Liver (tissue), 9 donors: Measurements from ENCODE around the gene SLC39A13. TPM values are rescaled to one million over a fixed set of nuclear protein-coding genes. Genes with fewer than 3 reads are reported as not detected.

Experiments used
- DNase-seq: peaks from one replicate; pipeline ENCODE4 v3.0.0-alpha.2; 2017; ENCODE audit warnings: low spot score
- H3K27ac ChIP-seq, 2 donors: one replicate each; pipeline ENCODE4 v1.7.0; 2013; ENCODE audit warnings: inconsistent platforms in 2 of 2, low read length in 2 of 2, control low read depth in 1 of 2, low read depth in 1 of 2, mild to moderate bottlenecking in 1 of 2
- H3K27me3 ChIP-seq, 4 donors: one replicate each; pipeline versions ENCODE4 v1.6.1 to v1.7.0; 2013; ENCODE audit warnings: low read length in 3 of 4, inconsistent platforms in 1 of 4, mild to moderate bottlenecking in 1 of 4, moderate library complexity in 1 of 4; ENCODE audit not compliant: control insufficient read depth in 4 of 4, insufficient read depth in 4 of 4
- H3K36me3 ChIP-seq, 4 donors: one replicate each; pipeline versions ENCODE4 v1.6.1 to v1.7.0; 2013; ENCODE audit warnings: low read length in 3 of 4, mild to moderate bottlenecking in 3 of 4, low read depth in 1 of 4, moderate library complexity in 1 of 4; ENCODE audit not compliant: control insufficient read depth in 4 of 4, insufficient read depth in 3 of 4
- H3K4me1 ChIP-seq, 4 donors: one replicate each; pipeline versions ENCODE4 v1.6.1 to v1.7.0; 2013; ENCODE audit warnings: low read length in 3 of 4, mild to moderate bottlenecking in 3 of 4, moderate library complexity in 1 of 4; ENCODE audit not compliant: control insufficient read depth in 4 of 4, insufficient read depth in 4 of 4
- H3K4me3 ChIP-seq, 3 donors: one replicate each; pipeline versions ENCODE4 v1.6.1 to v1.7.0; 2013; ENCODE audit warnings: low read length in 3 of 3, control low read depth in 1 of 3, low read depth in 1 of 3, mild to moderate bottlenecking in 1 of 3
- H3K9ac ChIP-seq, 2 donors: one replicate each; pipeline ENCODE4 v1.7.0; 2013; ENCODE audit warnings: low read length in 2 of 2, mild to moderate bottlenecking in 2 of 2, moderate library complexity in 2 of 2, control low read depth in 1 of 2, low read depth in 1 of 2
- H3K9me3 ChIP-seq, 4 donors: one replicate each; pipeline versions ENCODE4 v1.6.1 to v1.7.0; 2013; ENCODE audit warnings: low read length in 3 of 4; ENCODE audit not compliant: control insufficient read depth in 4 of 4
- ATF3 ChIP-seq: IDR thresholded peaks from 2 replicates; pipeline ENCODE4 v1.6.1; 2016; ENCODE audit warnings: antibody characterized with exemption
- EGR1 ChIP-seq, 2 donors: IDR thresholded peaks; 2 replicates each; pipeline ENCODE4 v1.6.1; 2016 to 2018; ENCODE audit warnings: antibody characterized with exemption in 2 of 2, low read depth in 2 of 2
- FOXA2 ChIP-seq: IDR thresholded peaks from 2 replicates; pipeline ENCODE4 v1.6.1; 2016; ENCODE audit warnings: antibody characterized with exemption
- GABPA ChIP-seq, 2 donors: IDR thresholded peaks in 1 of 2; conservative IDR thresholded peaks in 1 of 2; 2 replicates each; pipeline ENCODE4 v1.6.1; 2016; ENCODE audit warnings: antibody characterized with exemption in 2 of 2, mild to moderate bottlenecking in 1 of 2, moderate library complexity in 1 of 2
- HNF4A ChIP-seq, 2 donors: conservative IDR thresholded peaks; 2 replicates each; pipeline ENCODE4 v1.6.1; 2016; ENCODE audit warnings: antibody characterized with exemption in 2 of 2, mild to moderate bottlenecking in 2 of 2
- HNF4G ChIP-seq: IDR thresholded peaks from 2 replicates; pipeline ENCODE4 v1.6.1; 2016; ENCODE audit warnings: antibody characterized with exemption
- JUND ChIP-seq, 2 donors: IDR thresholded peaks; 2 replicates each; pipeline ENCODE4 v1.6.1; 2016; ENCODE audit warnings: antibody characterized with exemption in 2 of 2
- NR2F2 ChIP-seq: IDR thresholded peaks from 2 replicates; pipeline ENCODE4 v1.6.1; 2016; ENCODE audit warnings: antibody characterized with exemption
- RAD21 ChIP-seq, 2 donors: IDR thresholded peaks; 2 replicates each; pipeline ENCODE4 v1.6.1; 2016; ENCODE audit warnings: antibody characterized with exemption in 2 of 2, mild to moderate bottlenecking in 2 of 2
- RXRA ChIP-seq, 2 donors: IDR thresholded peaks; 2 replicates each; pipeline ENCODE4 v1.6.1; 2017 to 2018; ENCODE audit warnings: antibody characterized with exemption in 2 of 2, mild to moderate bottlenecking in 1 of 2
- TAF1 ChIP-seq: conservative IDR thresholded peaks from 2 replicates; pipeline ENCODE4 v1.6.1; 2016; ENCODE audit warnings: antibody characterized with exemption, mild to moderate bottlenecking
- YY1 ChIP-seq: IDR thresholded peaks from 2 replicates; pipeline ENCODE4 v1.6.1; 2016; ENCODE audit warnings: antibody characterized with exemption, mild to moderate bottlenecking
- ZBTB33 ChIP-seq: IDR thresholded peaks from 2 replicates; pipeline ENCODE4 v1.6.1; 2016; ENCODE audit warnings: antibody characterized with exemption
- WGBS: extraction: QIAGEN DNeasy Blood & Tissue Kit; methylation state at CpG from one replicate; pipeline ENCODE4 v1.1.7; 2013; 5-methylcytosine and 5-hydroxymethylcytosine counted together
- polyA plus RNA-seq, 2 donors: library from polyadenylated mRNA; stranded (reverse) in 1 of 2; unstranded in 1 of 2; fragments of 200-250 nt in 1 of 2; fragments of >200 nt in 1 of 2; fragmentation: Nextera tagmentation in 1 of 2; extraction: Ambion mirVana in 1 of 2; gene quantifications; one replicate each; pipeline versions ENCODE4 v1.2.1 to v1.2.3, GENCODE V29; 2013 to 2015
- total RNA-seq, 2 donors: library from RNA; depleted of rRNA; stranded (reverse); fragments of >200 nt; gene quantifications; one replicate each; pipeline ENCODE4 v1.2.3, GENCODE V29; 2014
- TF ChIP-seq, protein P1 (sequence below): IDR thresholded peaks from 2 replicates; pipeline ENCODE4 v1.6.1; 2016; ENCODE audit warnings: antibody characterized with exemption
- TF ChIP-seq, protein P2 (sequence below): IDR thresholded peaks from 2 replicates; pipeline ENCODE4 v1.6.1; 2016; ENCODE audit warnings: antibody characterized with exemption, mild to moderate bottlenecking
- donor health status: healthy.
- donor health status: healthy.
- donor health status: healthy.
- donor health status: healthy.
- donor health status: healthy.

The SLC39A13 gene
- total and polyA plus RNA-seq, 4 donors, result 8.2 to 17.5 (median 10.7) TPM

- no peak for DNase-seq
- WGBS, result 95% methylated on average over 9 of the region's 9 CpGs
These were observed 38.4 kb downstream of the SLC39A13 start for GRCh38 chr11:47446833-47447232.

GRCh38 chr11:47447906-47448305 lies 39.5 kb downstream of the SLC39A13 start:
- H3K27ac ChIP-seq, result no peak overlapping the region
- no peak overlapping the region for H3K4me3 ChIP-seq
- 95% methylated on average over 12 of the region's 12 CpGs for WGBS
- TF ChIP-seq, protein P1, sequence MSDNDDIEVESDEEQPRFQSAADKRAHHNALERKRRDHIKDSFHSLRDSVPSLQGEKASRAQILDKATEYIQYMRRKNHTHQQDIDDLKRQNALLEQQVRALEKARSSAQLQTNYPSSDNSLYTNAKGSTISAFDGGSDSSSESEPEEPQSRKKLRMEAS, result no peak
- TF ChIP-seq EGR1 (IDR thresholded peaks at IDR 0.05; ENCODE audit: low read depth in 2 of 2), result no peak
- TF ChIP-seq HNF4A (conservative IDR thresholded peaks at IDR 0.05), result no peak
- no peak for TF ChIP-seq JUND (IDR thresholded peaks at IDR 0.05)
- TF ChIP-seq RAD21 (IDR thresholded peaks at IDR 0.05), result no peak
- TF ChIP-seq GABPA (IDR thresholded peaks at IDR 0.05 in 1 of 2, conservative IDR thresholded peaks at IDR 0.05 in 1 of 2), result no peak
- TF ChIP-seq YY1, result no peak
- no peak for TF ChIP-seq FOXA2
- TF ChIP-seq, protein P2, sequence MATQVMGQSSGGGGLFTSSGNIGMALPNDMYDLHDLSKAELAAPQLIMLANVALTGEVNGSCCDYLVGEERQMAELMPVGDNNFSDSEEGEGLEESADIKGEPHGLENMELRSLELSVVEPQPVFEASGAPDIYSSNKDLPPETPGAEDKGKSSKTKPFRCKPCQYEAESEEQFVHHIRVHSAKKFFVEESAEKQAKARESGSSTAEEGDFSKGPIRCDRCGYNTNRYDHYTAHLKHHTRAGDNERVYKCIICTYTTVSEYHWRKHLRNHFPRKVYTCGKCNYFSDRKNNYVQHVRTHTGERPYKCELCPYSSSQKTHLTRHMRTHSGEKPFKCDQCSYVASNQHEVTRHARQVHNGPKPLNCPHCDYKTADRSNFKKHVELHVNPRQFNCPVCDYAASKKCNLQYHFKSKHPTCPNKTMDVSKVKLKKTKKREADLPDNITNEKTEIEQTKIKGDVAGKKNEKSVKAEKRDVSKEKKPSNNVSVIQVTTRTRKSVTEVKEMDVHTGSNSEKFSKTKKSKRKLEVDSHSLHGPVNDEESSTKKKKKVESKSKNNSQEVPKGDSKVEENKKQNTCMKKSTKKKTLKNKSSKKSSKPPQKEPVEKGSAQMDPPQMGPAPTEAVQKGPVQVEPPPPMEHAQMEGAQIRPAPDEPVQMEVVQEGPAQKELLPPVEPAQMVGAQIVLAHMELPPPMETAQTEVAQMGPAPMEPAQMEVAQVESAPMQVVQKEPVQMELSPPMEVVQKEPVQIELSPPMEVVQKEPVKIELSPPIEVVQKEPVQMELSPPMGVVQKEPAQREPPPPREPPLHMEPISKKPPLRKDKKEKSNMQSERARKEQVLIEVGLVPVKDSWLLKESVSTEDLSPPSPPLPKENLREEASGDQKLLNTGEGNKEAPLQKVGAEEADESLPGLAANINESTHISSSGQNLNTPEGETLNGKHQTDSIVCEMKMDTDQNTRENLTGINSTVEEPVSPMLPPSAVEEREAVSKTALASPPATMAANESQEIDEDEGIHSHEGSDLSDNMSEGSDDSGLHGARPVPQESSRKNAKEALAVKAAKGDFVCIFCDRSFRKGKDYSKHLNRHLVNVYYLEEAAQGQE, result no peak
- no peaks in the 10 kb centered on the region for H3K27me3 ChIP-seq
- H3K4me1 ChIP-seq, result peaks cover 2 to 9% (median 5%) of the 10 kb centered on the region in 4 donors
- H3K36me3 ChIP-seq, result no peaks in the 10 kb centered on the region
- no peak for DNase-seq
- no peaks in the 10 kb centered on the region for H3K9me3 ChIP-seq
- no peak overlapping the region for H3K9ac ChIP-seq

More at GRCh38 chr11:47446833-47447232, 38.4 kb downstream of the SLC39A13 start:
- no peaks in the 10 kb centered on the region for H3K27me3 ChIP-seq
- no peaks in the 10 kb centered on the region for H3K36me3 ChIP-seq
- peaks cover 2 to 9% (median 5%) of the 10 kb centered on the region in 4 donors for H3K4me1 ChIP-seq
- H3K9me3 ChIP-seq, result no peaks in the 10 kb centered on the region
- TF ChIP-seq GABPA (IDR thresholded peaks at IDR 0.05 in 1 of 2, conservative IDR thresholded peaks at IDR 0.05 in 1 of 2) (no peak), JUND (IDR thresholded peaks at IDR 0.05) (no peak), ZBTB33 (no peak), TAF1 (no peak), RXRA (IDR thresholded peaks at IDR 0.05) (no peak), ATF3 (no peak), YY1 (no peak), EGR1 (IDR thresholded peaks at IDR 0.05; ENCODE audit: low read depth in 2 of 2) (no peak), RAD21 (IDR thresholded peaks at IDR 0.05) (no peak), NR2F2 (no peak), HNF4A (conservative IDR thresholded peaks at IDR 0.05) (no peak), HNF4G (no peak)
- TF ChIP-seq, protein P2, result no peak
- TF ChIP-seq, protein P1, result no peak
- H3K9ac ChIP-seq, result no peak overlapping the region
- no peak overlapping the region for H3K4me3 ChIP-seq
- no peak overlapping the region for H3K27ac ChIP-seq
